Subcutaneous adipose tissue (tissue), 4 donors: Measurements from ENCODE around the gene MED31. TPM values are rescaled to one million over a fixed set of nuclear protein-coding genes. Genes with fewer than 3 reads are reported as not detected.

ENCODE experiments used
- total RNA-seq, 4 donors: library from RNA; depleted of rRNA; stranded (reverse); fragments of >200 nt; gene quantifications; one replicate each; pipeline ENCODE4 v1.1.0, GENCODE V29; 2016
- TF ChIP-seq, protein P1 (sequence below): fragments of 450-650 bp; IDR thresholded peaks from one replicate; pipeline ENCODE4 v1.5.1; 2016; ENCODE audit warnings: low read depth, mild to moderate bottlenecking, control low read depth, antibody characterized with exemption, moderate library complexity

MED31 gene
- total RNA-seq, 4 donors from 2014 or later, result 6.2 to 18.8 (median 12.1) TPM

- TF ChIP-seq, protein P1, sequence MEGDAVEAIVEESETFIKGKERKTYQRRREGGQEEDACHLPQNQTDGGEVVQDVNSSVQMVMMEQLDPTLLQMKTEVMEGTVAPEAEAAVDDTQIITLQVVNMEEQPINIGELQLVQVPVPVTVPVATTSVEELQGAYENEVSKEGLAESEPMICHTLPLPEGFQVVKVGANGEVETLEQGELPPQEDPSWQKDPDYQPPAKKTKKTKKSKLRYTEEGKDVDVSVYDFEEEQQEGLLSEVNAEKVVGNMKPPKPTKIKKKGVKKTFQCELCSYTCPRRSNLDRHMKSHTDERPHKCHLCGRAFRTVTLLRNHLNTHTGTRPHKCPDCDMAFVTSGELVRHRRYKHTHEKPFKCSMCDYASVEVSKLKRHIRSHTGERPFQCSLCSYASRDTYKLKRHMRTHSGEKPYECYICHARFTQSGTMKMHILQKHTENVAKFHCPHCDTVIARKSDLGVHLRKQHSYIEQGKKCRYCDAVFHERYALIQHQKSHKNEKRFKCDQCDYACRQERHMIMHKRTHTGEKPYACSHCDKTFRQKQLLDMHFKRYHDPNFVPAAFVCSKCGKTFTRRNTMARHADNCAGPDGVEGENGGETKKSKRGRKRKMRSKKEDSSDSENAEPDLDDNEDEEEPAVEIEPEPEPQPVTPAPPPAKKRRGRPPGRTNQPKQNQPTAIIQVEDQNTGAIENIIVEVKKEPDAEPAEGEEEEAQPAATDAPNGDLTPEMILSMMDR, result no peak
These were observed 31.8 kb upstream of the MED31 start for GRCh38 chr17:6683081-6683684.

DNA sequence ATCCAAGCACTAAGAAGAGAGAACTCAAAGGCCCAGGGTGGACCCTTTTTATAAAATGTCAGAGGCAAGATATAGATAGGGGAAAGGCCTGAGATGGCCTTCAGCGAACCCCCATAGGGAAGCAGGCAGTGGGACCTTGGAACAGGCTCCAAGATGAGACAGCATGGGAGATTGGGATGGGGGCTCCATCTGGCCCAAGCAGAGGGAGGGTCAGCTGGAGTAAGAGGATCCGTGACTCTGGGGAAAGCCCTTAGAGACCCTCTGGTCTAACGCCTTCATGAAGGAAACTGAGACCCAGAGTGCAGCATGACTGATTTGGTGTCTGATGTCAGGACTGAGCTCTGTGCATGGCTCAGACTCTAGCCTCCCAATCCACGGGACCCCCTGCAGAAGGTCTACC, 30.9 kb upstream of the MED31 start:
- TF ChIP-seq, protein P1, result no peak

- TF ChIP-seq, protein P1, result no peak
These were observed 30.3 kb upstream of the MED31 start for GRCh38 chr17:6681671-6682070.

DNA sequence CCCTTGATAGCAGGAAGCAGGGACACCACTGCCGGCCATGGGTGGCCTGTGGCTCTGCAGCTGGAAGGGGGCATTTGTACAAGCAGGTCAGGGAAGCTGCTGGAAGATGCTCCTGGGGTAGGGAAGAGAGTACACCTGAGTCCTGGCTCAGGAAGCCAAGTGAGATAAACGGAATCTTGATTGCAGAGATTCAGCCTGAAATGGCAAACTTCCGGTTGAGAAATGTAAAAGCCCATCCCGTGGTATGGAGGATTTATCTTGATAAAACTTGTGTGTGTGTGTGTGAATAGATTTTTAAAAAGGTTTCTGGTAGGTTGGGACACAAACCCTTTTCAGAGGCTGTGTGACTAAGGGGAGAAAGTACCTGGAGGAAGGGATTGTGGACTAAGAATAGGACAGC, 29.8 kb upstream of the MED31 start:
- TF ChIP-seq, protein P1, result no peak

- TF ChIP-seq, protein P1, result no peak
These were observed 27.8 kb upstream of the MED31 start for GRCh38 chr17:6679241-6679640.

GRCh38 chr17:6677946-6678345, 26.5 kb upstream of the MED31 start:
- TF ChIP-seq, protein P1, result no peak

DNA sequence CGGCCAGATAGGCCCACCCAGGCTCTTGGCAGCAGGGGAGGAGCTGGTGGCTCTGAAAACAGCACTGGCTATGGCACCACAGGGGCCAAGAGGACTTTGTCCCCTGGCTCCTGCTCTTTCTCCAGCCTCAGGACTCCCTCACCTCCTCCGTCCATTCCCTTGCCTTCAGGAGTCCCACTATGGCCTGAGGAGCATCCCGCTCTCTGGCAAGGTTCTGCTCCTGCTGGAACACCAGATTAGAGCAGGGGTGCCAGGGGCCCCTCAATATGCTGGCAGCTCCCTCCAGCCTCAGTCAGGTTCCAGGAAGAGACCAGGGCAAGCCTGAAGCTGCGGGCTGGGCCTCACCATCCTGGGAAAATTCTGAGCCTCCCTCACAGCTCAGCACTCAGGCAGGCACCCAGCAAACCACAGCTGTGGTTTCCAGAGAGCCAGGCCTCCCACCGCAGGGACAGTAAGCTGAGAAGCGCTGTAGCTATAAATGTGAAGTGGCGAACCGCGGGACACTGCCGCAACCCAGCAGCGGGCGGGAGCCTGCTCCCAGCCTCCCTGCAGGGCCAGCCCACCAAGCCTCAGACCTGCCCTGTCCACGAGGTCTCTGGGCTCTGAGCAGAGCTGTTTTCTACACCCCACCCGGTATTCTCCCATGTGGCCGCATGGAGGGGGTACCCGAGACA, 25.9 kb upstream of the MED31 start:
- TF ChIP-seq, protein P1, result no peak
